HepG2 (cell line): ENCODE data around the gene ANKUB1. TPM values are rescaled to one million over a fixed set of nuclear protein-coding genes. Genes with fewer than 3 reads are reported as not detected.

ENCODE experiments used
- ATAC-seq: fragments of 200-7000 bp; cut with Tn5 transposase; 3 replicates; pipeline ENCODE4 v1.9.1; 2020; ENCODE audit warnings: mild to moderate bottlenecking, moderate library complexity
- BruUV-seq: library from RNA; stranded (reverse); fragments of 400-500 nt; replicated peaks from 2 replicates; lab custom pipeline; 2021; lab: Mats Ljungman, UMichigan
- CTCF ChIA-PET: fragments of 300-600 bp; formaldehyde crosslinking; extraction: SDS; loops from one replicate; lab custom pipeline; 2021; ENCODE audit warnings: low total read pairs, inconsistent platforms, low intra/inter-chr PET ratio; lab: Yijun Ruan, JAX
- POLR2A ChIA-PET: fragments of 350-600 bp; sonication (Branson Sonifier 250); formaldehyde crosslinking; loops from one replicate; lab custom pipeline; 2020; ENCODE audit warnings: antibody characterized with exemption, inconsistent platforms; lab: Yijun Ruan, JAX
- DNase-seq: peaks from one replicate; pipeline ENCODE4 v3.0.0-alpha.2; 2015; ENCODE audit warnings: low spot score
- FAIRE-seq: peaks from 3 replicates; lab custom pipeline; 2011; peaks lifted over from hg19 to GRCh38; lab: Jason Lieb, UNC
- H2AFZ ChIP-seq: one replicate; pipeline ENCODE4 v1.6.1; 2011; ENCODE audit warnings: low read length, inconsistent platforms
- H3K27ac ChIP-seq: fragments of 300-600 bp; 3 replicates; pipeline ENCODE4 v1.8.0; 2011; ENCODE audit warnings: mixed run types, mild to moderate bottlenecking, mixed read lengths, low read length, inconsistent platforms; ENCODE audit not compliant: insufficient read depth; ENCODE audit errors: extremely low read length
- H3K27me3 ChIP-seq, 2 experiments: fragments of 200-600 bp in 1 of 2; 2 replicates in 1 of 2; 3 replicates in 1 of 2; pipeline versions ENCODE4 v1.6.0 to v1.8.0; 2011; ENCODE audit warnings: low read length in 2 of 2, mild to moderate bottlenecking in 2 of 2, moderate library complexity in 2 of 2, inconsistent platforms in 1 of 2; ENCODE audit not compliant: insufficient read depth in 2 of 2, control insufficient read depth in 1 of 2
- H3K36me3 ChIP-seq, 2 experiments: fragments of 200-600 bp in 1 of 2; replicated peaks in 1 of 2; 2 replicates in 1 of 2; 3 replicates in 1 of 2; pipeline versions ENCODE4 v1.5.1 to v1.8.0; 2011; ENCODE audit warnings: low read length in 2 of 2, inconsistent platforms in 1 of 2; ENCODE audit not compliant: insufficient read depth in 2 of 2, control insufficient read depth in 1 of 2
- H3K4me1 ChIP-seq: 2 replicates; pipeline ENCODE4 v1.5.1; 2012; ENCODE audit warnings: low read length, inconsistent platforms; ENCODE audit not compliant: insufficient read depth
- H3K4me2 ChIP-seq: 2 replicates; pipeline ENCODE4 v1.6.0; 2011; ENCODE audit warnings: low read depth, low read length, inconsistent platforms
- H3K4me3 ChIP-seq, 3 experiments: fragments of 200-600 bp in 1 of 3; sonication (generic), shearing (Covaris generic) in 1 of 3; replicated peaks in 1 of 3; 2 replicates each; pipeline ENCODE4 v1.5.1; 2011 to 2016; ENCODE audit warnings: low read length in 3 of 3, inconsistent platforms in 2 of 3, low read depth in 2 of 3, mild to moderate bottlenecking in 2 of 3, control low read depth in 1 of 3, mixed read lengths in 1 of 3; ENCODE audit not compliant: insufficient read depth in 1 of 3
- H3K79me2 ChIP-seq: one replicate; pipeline ENCODE4 v1.6.1; 2011; ENCODE audit warnings: low read length, inconsistent platforms; ENCODE audit not compliant: insufficient read depth
- H3K9ac ChIP-seq: 2 replicates; pipeline ENCODE4 v1.6.0; 2011; ENCODE audit warnings: mild to moderate bottlenecking, low read depth, low read length, inconsistent platforms; ENCODE audit not compliant: insufficient read depth
- H3K9me3 ChIP-seq: 2 replicates; pipeline ENCODE4 v1.5.1; 2012; ENCODE audit warnings: mild to moderate bottlenecking, low read length
- H4K20me1 ChIP-seq: 2 replicates; pipeline ENCODE4 v1.6.0; 2011; ENCODE audit warnings: inconsistent platforms, mild to moderate bottlenecking, low read length, moderate library complexity; ENCODE audit not compliant: insufficient read depth
- ATAD3A ChIP-seq: sonication (generic); formaldehyde crosslinking; IDR thresholded peaks from 2 replicates; pipeline ENCODE4 v1.4.0; 2020; ENCODE audit warnings: missing genetic modification reagents
- HNRNPL ChIP-seq: fragments of 200-400 bp; formaldehyde crosslinking; IDR thresholded peaks from 2 replicates; pipeline ENCODE4 v1.6.1; 2017; ENCODE audit warnings: mild to moderate bottlenecking, low read depth, low read length
- MAFF ChIP-seq: IDR thresholded peaks from 2 replicates; pipeline ENCODE4 v1.6.1; 2011; ENCODE audit warnings: low read depth, low read length, improper control_type of control experiment
- PHF5A ChIP-seq: IDR thresholded peaks from one replicate; pipeline ENCODE4 v1.6.1; 2018; ENCODE audit warnings: low read depth, missing genetic modification reagents; ENCODE audit not compliant: unreplicated experiment
- RBAK ChIP-seq: sonication (generic); formaldehyde crosslinking; IDR thresholded peaks from 2 replicates; pipeline ENCODE4 v1.5.1; 2020; ENCODE audit warnings: mild to moderate bottlenecking, missing genetic modification reagents
- RNF2 ChIP-seq: fragments of 450-650 bp; conservative IDR thresholded peaks from 2 replicates; pipeline ENCODE4 v1.6.1; 2016; ENCODE audit warnings: low read depth
- SALL2 ChIP-seq: sonication (generic); formaldehyde crosslinking; IDR thresholded peaks from 2 replicates; pipeline ENCODE4 v1.8.1; 2023; ENCODE audit warnings: mild to moderate bottlenecking, missing genetic modification reagents, inconsistent platforms
- SIX1 ChIP-seq: sonication (generic); formaldehyde crosslinking; IDR thresholded peaks from 2 replicates; pipeline ENCODE4 v1.4.0; 2020; ENCODE audit warnings: missing genetic modification reagents, borderline replicate concordance
- SIX4 ChIP-seq: sonication (generic); formaldehyde crosslinking; IDR thresholded peaks from 2 replicates; pipeline ENCODE4 v1.4.0; 2020; ENCODE audit warnings: missing genetic modification reagents
- ZFP90 ChIP-seq: sonication (generic); formaldehyde crosslinking; IDR thresholded peaks from 2 replicates; pipeline ENCODE4 v1.8.0; 2022; ENCODE audit warnings: missing genetic modification reagents, mild to moderate bottlenecking, inconsistent platforms, borderline replicate concordance
- WGBS: methylation state at CpG from one replicate; pipeline ENCODE4 v1.1.6; 2017; ENCODE audit warnings: low lambda C conversion rate; 5-methylcytosine and 5-hydroxymethylcytosine counted together
- in situ Hi-C: cut with HindIII; loops from 2 replicates; pipeline ENCODE4 v1.10.0; 2017; ENCODE audit warnings: low pct_unique_long_range_greater_than_20kb; ENCODE audit not compliant: extremely low pct_ligation_motif_present
- intact Hi-C: fragments of 100-400 bp; cut with micrococcal nuclease; formaldehyde crosslinking; loops from one replicate; pipeline ENCODE4 v1.10.0; 2022; ENCODE audit not compliant: unreplicated experiment
- polyA plus RNA-seq, 8 experiments: library from polyadenylated mRNA; depleted of rRNA in 3 of 8; stranded (reverse) in 7 of 8; unstranded in 1 of 8; fragments of >200 nt; fragmentation: Illumina TruSeq in 4 of 8; extraction: Trizol in 4 of 8; gene quantifications; 2 replicates each; pipeline versions ENCODE4 v1.2.1 to v1.2.3, GENCODE V29; 2011 to 2016; ENCODE audit warnings: low read depth in 4 of 8, missing spikeins in 1 of 8, mixed read lengths in 1 of 8; ENCODE audit not compliant: insufficient read depth in 1 of 8
- total RNA-seq, 5 experiments: library from RNA; depleted of rRNA; stranded (reverse); fragments of >200 nt; fragmentation: Illumina TruSeq; extraction: Trizol; gene quantifications; 2 replicates each; pipeline ENCODE4 v1.2.3, GENCODE V29; 2016; ENCODE audit warnings: low read depth in 1 of 5
- TF ChIP-seq, protein P1 (sequence below): sonication (generic); formaldehyde crosslinking; IDR thresholded peaks from 2 replicates; pipeline ENCODE4 v1.5.0; 2020; ENCODE audit warnings: missing genetic modification reagents
- TF ChIP-seq, protein P2 (sequence below): sonication (generic); formaldehyde crosslinking; IDR thresholded peaks from 2 replicates; pipeline ENCODE4 v1.4.0; 2020; ENCODE audit warnings: low read depth, mild to moderate bottlenecking, missing genetic modification reagents
- TF ChIP-seq, protein P3 (sequence below): sonication (generic); formaldehyde crosslinking; conservative IDR thresholded peaks from 2 replicates; pipeline ENCODE4 v1.4.0; 2020; ENCODE audit warnings: missing genetic modification reagents

The ANKUB1 gene
- total and polyA plus RNA-seq, 2 of the 13 experiments (the other 11 are each of a cell fraction or from before 2014, with no cell fraction given): not detected

- FAIRE-seq: no peak
- TF ChIP-seq ZFP90 (CRISPR knock-in tag): no peak
- intact Hi-C loops: no loop called here
- no peak overlapping the region for H3K4me2 ChIP-seq
- no peak for DNase-seq
- POLR2A ChIA-PET: no interaction called here
- H2AFZ ChIP-seq: no peak overlapping the region
- no peaks in the 10 kb centered on the region for H3K27me3 ChIP-seq
- no peak for ATAC-seq
- in situ Hi-C loops: no loop called here
- no peaks in the 10 kb centered on the region for H3K9me3 ChIP-seq
- no peaks in the 10 kb centered on the region for H3K4me1 ChIP-seq
- CTCF ChIA-PET: no interaction called here
- H4K20me1 ChIP-seq: no peaks in the 10 kb centered on the region
- 78% methylated on average over 2 of the region's 2 CpGs for WGBS
- H3K79me2 ChIP-seq: no peaks in the 10 kb centered on the region
- H3K4me3 ChIP-seq: no peak overlapping the region
- no TSS peak for BruUV-seq
- H3K27ac ChIP-seq: no peak overlapping the region
- no peak overlapping the region for H3K9ac ChIP-seq
- H3K36me3 ChIP-seq: no peaks in the 10 kb centered on the region
Observed at GRCh38 chr3:149727656-149728055, 64.7 kb downstream of the ANKUB1 start.

DNA sequence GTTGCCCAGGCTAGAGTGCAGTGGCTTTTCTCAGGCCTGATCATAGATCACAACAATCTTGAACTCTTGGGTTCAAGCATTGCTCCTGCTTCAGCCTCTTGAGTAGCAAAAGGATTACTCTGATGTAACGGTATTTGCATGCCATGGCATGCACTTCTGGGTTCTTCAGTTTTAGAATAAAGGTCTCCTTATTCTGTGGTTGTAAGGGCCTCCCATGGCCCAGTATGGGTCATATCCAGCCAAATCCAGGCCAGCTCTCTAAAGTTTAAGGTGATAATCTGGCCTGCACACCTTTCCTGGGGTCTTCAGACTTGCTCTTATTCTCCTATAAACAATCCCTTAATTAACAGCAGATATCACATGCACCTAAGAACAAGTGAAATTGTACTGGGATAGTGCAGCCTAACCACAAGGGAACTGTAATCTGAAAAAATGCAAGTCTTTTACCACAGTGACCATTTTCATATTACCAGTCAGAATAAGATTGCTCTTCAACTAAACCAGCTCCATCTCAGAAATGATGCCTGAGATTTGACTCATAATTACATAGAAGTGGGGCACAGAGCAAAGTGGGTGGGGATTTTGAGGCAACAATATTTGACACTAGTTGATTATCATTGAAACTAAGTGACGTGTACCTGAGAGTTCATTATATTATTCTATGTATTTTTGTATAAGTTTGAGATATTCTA is 65.5 kb downstream of the ANKUB1 start:
- no peaks in the 10 kb centered on the region for H3K36me3 ChIP-seq
- CTCF ChIA-PET: no interaction called here
- POLR2A ChIA-PET: no interaction called here
- H3K79me2 ChIP-seq: no peaks in the 10 kb centered on the region
- no peak overlapping the region for H3K9ac ChIP-seq
- H2AFZ ChIP-seq: no peak overlapping the region
- H3K4me2 ChIP-seq: no peak overlapping the region
- no TSS peak for BruUV-seq
- DNase-seq: no peak
- no peak for FAIRE-seq
- no peak for ATAC-seq
- H3K27me3 ChIP-seq: no peaks in the 10 kb centered on the region
- WGBS: 74% methylated on average over 2 of the region's 2 CpGs
- intact Hi-C loops (no loop called here), in situ Hi-C loops (no loop called here)
- H3K27ac ChIP-seq: no peak overlapping the region
- no peaks in the 10 kb centered on the region for H3K4me1 ChIP-seq
- no peaks in the 10 kb centered on the region for H4K20me1 ChIP-seq
- H3K4me3 ChIP-seq: no peak overlapping the region
- H3K9me3 ChIP-seq: no peaks in the 10 kb centered on the region
- no peak for TF ChIP-seq MAFF
- no peak for TF ChIP-seq SALL2 (CRISPR knock-in tag)
- TF ChIP-seq, protein P1, sequence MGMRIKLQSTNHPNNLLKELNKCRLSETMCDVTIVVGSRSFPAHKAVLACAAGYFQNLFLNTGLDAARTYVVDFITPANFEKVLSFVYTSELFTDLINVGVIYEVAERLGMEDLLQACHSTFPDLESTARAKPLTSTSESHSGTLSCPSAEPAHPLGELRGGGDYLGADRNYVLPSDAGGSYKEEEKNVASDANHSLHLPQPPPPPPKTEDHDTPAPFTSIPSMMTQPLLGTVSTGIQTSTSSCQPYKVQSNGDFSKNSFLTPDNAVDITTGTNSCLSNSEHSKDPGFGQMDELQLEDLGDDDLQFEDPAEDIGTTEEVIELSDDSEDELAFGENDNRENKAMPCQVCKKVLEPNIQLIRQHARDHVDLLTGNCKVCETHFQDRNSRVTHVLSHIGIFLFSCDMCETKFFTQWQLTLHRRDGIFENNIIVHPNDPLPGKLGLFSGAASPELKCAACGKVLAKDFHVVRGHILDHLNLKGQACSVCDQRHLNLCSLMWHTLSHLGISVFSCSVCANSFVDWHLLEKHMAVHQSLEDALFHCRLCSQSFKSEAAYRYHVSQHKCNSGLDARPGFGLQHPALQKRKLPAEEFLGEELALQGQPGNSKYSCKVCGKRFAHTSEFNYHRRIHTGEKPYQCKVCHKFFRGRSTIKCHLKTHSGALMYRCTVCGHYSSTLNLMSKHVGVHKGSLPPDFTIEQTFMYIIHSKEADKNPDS (CRISPR knock-in tag): no peak
- no peak for TF ChIP-seq SIX1 (CRISPR knock-in tag)
- TF ChIP-seq PHF5A: no peak
- TF ChIP-seq, protein P2, sequence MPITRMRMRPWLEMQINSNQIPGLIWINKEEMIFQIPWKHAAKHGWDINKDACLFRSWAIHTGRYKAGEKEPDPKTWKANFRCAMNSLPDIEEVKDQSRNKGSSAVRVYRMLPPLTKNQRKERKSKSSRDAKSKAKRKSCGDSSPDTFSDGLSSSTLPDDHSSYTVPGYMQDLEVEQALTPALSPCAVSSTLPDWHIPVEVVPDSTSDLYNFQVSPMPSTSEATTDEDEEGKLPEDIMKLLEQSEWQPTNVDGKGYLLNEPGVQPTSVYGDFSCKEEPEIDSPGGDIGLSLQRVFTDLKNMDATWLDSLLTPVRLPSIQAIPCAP (CRISPR knock-in tag): no peak
- no peak for TF ChIP-seq RNF2
- TF ChIP-seq HNRNPL: no peak
- no peak for TF ChIP-seq RBAK (CRISPR knock-in tag)
- TF ChIP-seq, protein P3, sequence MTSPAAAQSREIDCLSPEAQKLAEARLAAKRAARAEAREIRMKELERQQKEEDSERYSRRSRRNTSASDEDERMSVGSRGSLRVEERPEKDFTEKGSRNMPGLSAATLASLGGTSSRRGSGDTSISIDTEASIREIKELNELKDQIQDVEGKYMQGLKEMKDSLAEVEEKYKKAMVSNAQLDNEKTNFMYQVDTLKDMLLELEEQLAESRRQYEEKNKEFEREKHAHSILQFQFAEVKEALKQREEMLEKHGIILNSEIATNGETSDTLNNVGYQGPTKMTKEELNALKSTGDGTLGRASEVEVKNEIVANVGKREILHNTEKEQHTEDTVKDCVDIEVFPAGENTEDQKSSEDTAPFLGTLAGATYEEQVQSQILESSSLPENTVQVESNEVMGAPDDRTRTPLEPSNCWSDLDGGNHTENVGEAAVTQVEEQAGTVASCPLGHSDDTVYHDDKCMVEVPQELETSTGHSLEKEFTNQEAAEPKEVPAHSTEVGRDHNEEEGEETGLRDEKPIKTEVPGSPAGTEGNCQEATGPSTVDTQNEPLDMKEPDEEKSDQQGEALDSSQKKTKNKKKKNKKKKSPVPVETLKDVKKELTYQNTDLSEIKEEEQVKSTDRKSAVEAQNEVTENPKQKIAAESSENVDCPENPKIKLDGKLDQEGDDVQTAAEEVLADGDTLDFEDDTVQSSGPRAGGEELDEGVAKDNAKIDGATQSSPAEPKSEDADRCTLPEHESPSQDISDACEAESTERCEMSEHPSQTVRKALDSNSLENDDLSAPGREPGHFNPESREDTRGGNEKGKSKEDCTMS: no peak
- no peak for TF ChIP-seq ATAD3A (CRISPR knock-in tag)
- TF ChIP-seq SIX4 (CRISPR knock-in tag): no peak
